ENCODE data around the gene RASA3. TPM values are rescaled to one million over a fixed set of nuclear protein-coding genes. Genes with fewer than 3 reads are reported as not detected.

The RASA3 gene
- total and polyA plus RNA-seq, 2 of the 4 experiments (the other 2 are of a cell fraction) = 21.0 to 31.4 TPM

DNA sequence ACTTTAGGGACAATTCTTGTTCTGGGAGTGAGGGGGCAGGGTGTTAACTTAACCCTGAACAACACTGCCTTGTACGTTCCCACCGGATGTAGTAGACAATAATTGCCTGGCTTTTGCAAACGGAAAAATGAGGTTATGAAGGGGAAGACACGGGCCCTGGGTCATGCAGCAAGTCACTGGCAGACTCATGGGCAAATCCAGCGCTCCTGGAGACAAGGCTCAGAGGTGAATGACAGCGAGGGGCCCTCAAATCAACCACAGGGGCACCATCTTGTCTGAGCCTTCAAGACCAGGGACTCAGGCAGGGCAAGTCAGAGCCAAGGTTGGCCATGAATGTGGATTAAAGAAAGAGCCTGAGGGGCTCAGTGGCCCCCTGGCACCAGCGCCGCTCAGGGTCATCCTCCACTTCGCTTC, 2.8 kb downstream of the RASA3 start:
- Histone ChIP-seq H4K20me1 (ENCODE audit: insufficient read depth, low read length) (peaks cover 69% of the 10 kb centered on the region), H2BK5ac (ENCODE audit: low read depth, low read length, poor library complexity, severe bottlenecking) (peak overlapping the region; percentile 91)

More for the DNA sequence above, 2.8 kb downstream of the RASA3 start:
- TF ChIP-seq, protein P1, sequence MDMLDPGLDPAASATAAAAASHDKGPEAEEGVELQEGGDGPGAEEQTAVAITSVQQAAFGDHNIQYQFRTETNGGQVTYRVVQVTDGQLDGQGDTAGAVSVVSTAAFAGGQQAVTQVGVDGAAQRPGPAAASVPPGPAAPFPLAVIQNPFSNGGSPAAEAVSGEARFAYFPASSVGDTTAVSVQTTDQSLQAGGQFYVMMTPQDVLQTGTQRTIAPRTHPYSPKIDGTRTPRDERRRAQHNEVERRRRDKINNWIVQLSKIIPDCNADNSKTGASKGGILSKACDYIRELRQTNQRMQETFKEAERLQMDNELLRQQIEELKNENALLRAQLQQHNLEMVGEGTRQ (IDR thresholded peaks at IDR 0.05; ENCODE audit: low read depth, low read length) = no peak
- TF ChIP-seq CEBPB (IDR thresholded peaks at IDR 0.05; ENCODE audit: low read depth, low read length) (no peak), FOS (IDR thresholded peaks at IDR 0.05; ENCODE audit: low read depth, low read length) (no peak), RCOR1 (IDR thresholded peaks at IDR 0.05; ENCODE audit: insufficient replicate concordance, low read length) (no peak), RAD21 (IDR thresholded peaks at IDR 0.05; ENCODE audit: low read length) (no peak), BHLHE40 (IDR thresholded peaks at IDR 0.05; ENCODE audit: low read depth, low read length) (no peak), MXI1 (IDR thresholded peaks at IDR 0.05; ENCODE audit: borderline replicate concordance, low read depth, low read length) (no peak), NFE2L2 (IDR thresholded peaks at IDR 0.05; ENCODE audit: low read depth, low read length) (no peak), RFX5 (IDR thresholded peaks at IDR 0.05; ENCODE audit: low read depth, low read length) (no peak), CHD1 (IDR thresholded peaks at IDR 0.05; ENCODE audit: low read depth, low read length) (no peak), MAZ (IDR thresholded peaks at IDR 0.05; ENCODE audit: borderline replicate concordance, low read depth, low read length) (no peak), SMC3 (IDR thresholded peaks at IDR 0.05; ENCODE audit: low read depth, low read length) (no peak), MAFK (IDR thresholded peaks at IDR 0.05; ENCODE audit: low read depth, low read length) (no peak), POLR2A (IDR thresholded peaks at IDR 0.05; ENCODE audit: low read depth, low read length) (no peak; the same call in 1 of the 2 replicates)
- TF ChIP-seq, protein P2, sequence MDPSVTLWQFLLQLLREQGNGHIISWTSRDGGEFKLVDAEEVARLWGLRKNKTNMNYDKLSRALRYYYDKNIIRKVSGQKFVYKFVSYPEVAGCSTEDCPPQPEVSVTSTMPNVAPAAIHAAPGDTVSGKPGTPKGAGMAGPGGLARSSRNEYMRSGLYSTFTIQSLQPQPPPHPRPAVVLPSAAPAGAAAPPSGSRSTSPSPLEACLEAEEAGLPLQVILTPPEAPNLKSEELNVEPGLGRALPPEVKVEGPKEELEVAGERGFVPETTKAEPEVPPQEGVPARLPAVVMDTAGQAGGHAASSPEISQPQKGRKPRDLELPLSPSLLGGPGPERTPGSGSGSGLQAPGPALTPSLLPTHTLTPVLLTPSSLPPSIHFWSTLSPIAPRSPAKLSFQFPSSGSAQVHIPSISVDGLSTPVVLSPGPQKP (IDR thresholded peaks at IDR 0.05; ENCODE audit: borderline replicate concordance, low read depth, low read length) = no peak
- TF ChIP-seq, protein P3, sequence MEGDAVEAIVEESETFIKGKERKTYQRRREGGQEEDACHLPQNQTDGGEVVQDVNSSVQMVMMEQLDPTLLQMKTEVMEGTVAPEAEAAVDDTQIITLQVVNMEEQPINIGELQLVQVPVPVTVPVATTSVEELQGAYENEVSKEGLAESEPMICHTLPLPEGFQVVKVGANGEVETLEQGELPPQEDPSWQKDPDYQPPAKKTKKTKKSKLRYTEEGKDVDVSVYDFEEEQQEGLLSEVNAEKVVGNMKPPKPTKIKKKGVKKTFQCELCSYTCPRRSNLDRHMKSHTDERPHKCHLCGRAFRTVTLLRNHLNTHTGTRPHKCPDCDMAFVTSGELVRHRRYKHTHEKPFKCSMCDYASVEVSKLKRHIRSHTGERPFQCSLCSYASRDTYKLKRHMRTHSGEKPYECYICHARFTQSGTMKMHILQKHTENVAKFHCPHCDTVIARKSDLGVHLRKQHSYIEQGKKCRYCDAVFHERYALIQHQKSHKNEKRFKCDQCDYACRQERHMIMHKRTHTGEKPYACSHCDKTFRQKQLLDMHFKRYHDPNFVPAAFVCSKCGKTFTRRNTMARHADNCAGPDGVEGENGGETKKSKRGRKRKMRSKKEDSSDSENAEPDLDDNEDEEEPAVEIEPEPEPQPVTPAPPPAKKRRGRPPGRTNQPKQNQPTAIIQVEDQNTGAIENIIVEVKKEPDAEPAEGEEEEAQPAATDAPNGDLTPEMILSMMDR (conservative IDR thresholded peaks at IDR 0.05; ENCODE audit: low read depth, low read length) = no peak
- Histone ChIP-seq H2BK120ac (ENCODE audit: low read depth, low read length) (peak overlapping the region; percentile 88), H4K91ac (ENCODE audit: insufficient read depth, low read depth, low read length) (peak overlapping the region; percentile 94), H3K4me3 (ENCODE audit: insufficient read depth, low read depth, low read length) (no peak overlapping the region; the same call in 1 of the 2 replicates), H3K9me1 (ENCODE audit: insufficient read depth, low read length) (peaks cover 23% of the 10 kb centered on the region), H3K9me3 (ENCODE audit: control insufficient read depth, insufficient read depth, low read length) (no peaks in the 10 kb centered on the region), H3K9ac (ENCODE audit: low read depth, low read length) (peak overlapping the region; percentile 97), H3K27me3 (ENCODE audit: control insufficient read depth, insufficient read depth, low read length) (no peaks in the 10 kb centered on the region), H3K27ac (ENCODE audit: insufficient read depth, low read length) (peak overlapping the region; percentile 95), H4K8ac (ENCODE audit: low read depth in 2 of 2, low read length in 2 of 2) (peak overlapping the region; percentile 85 to 95), H3K56ac (ENCODE audit: extremely low read depth, insufficient read depth, low read length) (peak overlapping the region; percentile 91), H3K23ac (ENCODE audit: low read depth, low read length) (peak overlapping the region; percentile 94), H2BK20ac (ENCODE audit: low read depth, low read length) (peak overlapping the region; percentile 66), H3K79me1 (ENCODE audit: low read depth in 1 of 2, low read length in 2 of 2) (peaks cover 8 to 37% of the 10 kb centered on the region in 2 experiments), H2AFZ (replicated peaks; ENCODE audit: low read length, poor library complexity) (no peak overlapping the region), H2AK9ac (replicated peaks; ENCODE audit: low read depth, low read length, poor library complexity) (peak overlapping the region; percentile 98), H2BK15ac (ENCODE audit: low read depth, low read length) (peak overlapping the region; percentile 66; the same call in 2 of the 3 replicates), H3K4me1 (ENCODE audit: control insufficient read depth, insufficient read depth, low read length) (peaks cover 31% of the 10 kb centered on the region), H3K18ac (ENCODE audit: low read depth, low read length) (peak overlapping the region; percentile 70), H3K14ac (replicated peaks; ENCODE audit: low read depth, low read length) (peak overlapping the region; percentile 96), H3K4ac (ENCODE audit: low read depth, low read length) (peak overlapping the region; percentile 95), H3K4me2 (ENCODE audit: low read depth, low read length) (peak overlapping the region; percentile 86), H4K5ac (ENCODE audit: low read depth, low read length) (peak overlapping the region; percentile 46), H3K36me3 (ENCODE audit: control insufficient read depth, insufficient read depth, low read length) (0 out of 2 replicates have a peak, but pooled peaks cover 2% of the 10 kb centered on the region), H2AK5ac (ENCODE audit: low read depth, low read length) (peak overlapping the region; percentile 95)
- no peak for ATAC-seq (ENCODE audit: low read depth)
- POLR2A ChIA-PET (ENCODE audit: unreplicated experiment) = interaction anchor here (0.9 kb wide), 1 partner anchor 63 kb away, joined by 3 read pairs; no protein-coding TSS in a partner anchor
- intact Hi-C loops (cut with micrococcal nuclease) (loop anchor here (2.0 kb wide), 1 partner anchor 97 kb away; no protein-coding TSS in a partner anchor), dilution Hi-C loops (cut with HindIII; ENCODE audit: low sequenced_read_pairs, unreplicated experiment) (no loop called here), in situ Hi-C loops (cut with MboI; ENCODE audit: low sequenced_read_pairs) (loop anchor here (5.0 kb wide), 1 partner anchor 62 kb away; no protein-coding TSS in a partner anchor)
- WGBS, 2 experiments (ENCODE audit: extremely low coverage in 2 of 2, insufficient read length in 1 of 2) = 37% methylated on average over 3 of the region's 9 CpGs; no CpG with 5 or more reads in 1 of the 2 experiments
- DNase-seq = no peak
- no TSS peak for BruUV-seq (replicated peaks)
- CTCF ChIA-PET = no interaction called here

All from IMR-90 (cell line).